GM20000 (cell line): ENCODE results near the gene NOVA1.

Experiments
- DNase-seq: peaks from one replicate; pipeline ENCODE4 v3.0.0; 2012; ENCODE audit warnings: low spot score
- CTCF ChIP-seq: IDR thresholded peaks from 2 replicates; pipeline ENCODE4 v1.5.1; 2012; ENCODE audit warnings: mild to moderate bottlenecking, control low read depth; ENCODE audit errors: extremely low read depth, missing control alignments

The NOVA1 gene

DNA sequence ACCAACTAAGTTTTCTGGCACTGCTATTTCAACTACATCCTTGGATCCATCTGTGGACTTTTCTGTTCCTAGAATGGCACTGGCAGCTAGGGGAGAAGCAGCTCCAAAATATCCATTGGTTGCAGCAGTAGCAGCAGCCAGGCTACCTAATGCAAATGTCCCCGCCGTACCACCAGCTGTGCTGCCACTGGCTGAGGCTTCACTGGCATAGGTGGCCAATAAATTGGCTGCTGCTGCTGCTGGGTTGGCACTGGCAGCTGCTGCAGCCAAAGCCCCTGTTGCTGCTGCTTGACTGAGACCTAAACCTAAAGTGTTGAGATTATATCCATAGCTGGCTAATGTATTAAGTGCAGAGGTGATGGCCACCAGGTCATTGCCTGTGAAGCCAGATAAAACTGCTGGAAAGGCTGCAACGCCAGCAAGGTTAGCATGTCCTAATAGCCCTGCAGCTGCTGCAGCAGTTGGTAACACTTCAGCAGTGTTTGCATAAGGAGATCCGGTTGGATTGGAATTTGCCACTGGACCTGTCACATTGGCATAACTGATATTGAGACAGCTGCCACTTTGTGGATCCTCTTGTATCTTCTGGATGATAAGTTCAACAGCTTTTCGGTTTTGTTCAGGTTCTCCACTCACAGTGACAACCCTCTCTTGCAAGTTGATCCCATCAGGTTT, 149.5 kb downstream of the NOVA1 start:
- DNase-seq = no peak
- no peak for TF ChIP-seq CTCF

DNA sequence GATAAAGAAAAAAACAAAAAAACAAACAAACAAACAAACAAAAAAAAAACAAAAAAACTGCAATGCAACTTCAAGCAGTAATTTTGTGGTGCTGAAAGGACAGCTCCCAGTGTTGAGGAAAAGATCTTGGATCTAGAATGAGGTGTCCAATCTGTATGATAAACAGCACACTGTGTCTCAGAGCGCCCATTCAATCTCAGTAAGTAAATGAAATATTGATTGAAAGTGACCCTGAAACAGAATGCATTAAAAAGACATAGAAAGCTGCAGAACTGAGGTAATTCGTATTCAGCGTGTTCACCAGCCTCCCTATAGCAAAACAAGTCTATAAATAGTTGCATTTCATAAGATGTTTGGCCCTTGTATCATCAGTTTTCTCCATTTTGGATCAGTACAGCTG, 153.0 kb downstream of the NOVA1 start:
- no peak for DNase-seq
- no peak for TF ChIP-seq CTCF

DNA sequence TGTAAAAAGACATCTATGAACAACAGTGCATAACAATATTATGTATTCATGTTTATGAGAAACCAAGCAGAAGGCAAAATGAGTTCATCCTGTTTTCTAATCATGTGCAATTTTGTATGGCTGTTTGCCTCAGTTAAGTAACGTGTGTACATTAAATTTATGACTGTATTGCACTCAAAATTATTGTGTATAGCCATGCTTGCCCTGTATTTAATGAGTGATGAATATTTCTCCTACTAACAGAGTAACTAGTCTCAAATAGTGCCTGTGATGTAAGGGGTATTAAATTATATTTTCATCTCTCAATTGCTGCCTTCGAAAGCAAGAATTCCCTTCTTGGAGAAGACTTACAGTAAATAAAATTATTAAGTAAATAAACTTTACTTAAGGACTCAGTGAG, 154.2 kb downstream of the NOVA1 start:
- TF ChIP-seq CTCF = no peak

DNA sequence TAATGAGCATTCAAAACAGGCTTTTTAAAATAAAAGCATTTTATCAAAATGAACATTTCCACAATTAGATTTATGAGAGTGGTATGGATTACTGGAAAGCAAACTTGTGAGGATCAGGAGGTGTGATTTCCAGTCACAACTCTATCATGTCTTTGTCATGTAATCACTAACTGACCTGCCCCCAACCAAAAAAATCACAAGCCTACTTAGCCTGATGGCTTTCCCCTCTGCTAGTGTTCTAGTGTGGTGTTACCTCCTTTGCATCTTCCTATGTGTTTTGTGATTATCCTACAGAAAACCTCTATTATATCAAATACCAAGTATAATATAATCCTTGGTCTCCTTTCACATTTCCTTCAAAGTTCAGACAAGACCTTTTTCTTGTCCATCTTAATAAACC, 168.6 kb downstream of the NOVA1 start:
- DNase-seq = no peak
- no peak for TF ChIP-seq CTCF

More for the DNA sequence above, 154.2 kb downstream of the NOVA1 start:
- no peak for DNase-seq

DNA sequence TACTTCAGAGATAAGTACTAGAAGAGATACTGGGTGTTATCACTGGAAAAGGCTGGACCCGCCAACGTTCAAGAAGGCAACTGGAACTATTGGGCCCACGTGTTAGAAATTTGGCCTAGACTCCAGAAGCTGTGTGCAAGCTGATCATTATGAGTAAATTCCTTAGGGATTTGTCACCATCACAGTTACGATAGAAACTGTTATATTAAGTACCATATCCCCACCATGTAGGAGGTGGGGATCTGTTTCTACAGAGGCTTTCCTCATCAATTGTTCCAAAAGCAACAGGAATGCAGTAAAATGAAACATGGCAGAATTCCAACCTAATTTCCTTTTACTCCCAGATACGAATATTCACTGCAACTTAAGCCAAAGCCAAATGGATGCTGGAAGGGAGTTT, 170.7 kb downstream of the NOVA1 start:
- no peak for DNase-seq
- no peak for TF ChIP-seq CTCF

DNA sequence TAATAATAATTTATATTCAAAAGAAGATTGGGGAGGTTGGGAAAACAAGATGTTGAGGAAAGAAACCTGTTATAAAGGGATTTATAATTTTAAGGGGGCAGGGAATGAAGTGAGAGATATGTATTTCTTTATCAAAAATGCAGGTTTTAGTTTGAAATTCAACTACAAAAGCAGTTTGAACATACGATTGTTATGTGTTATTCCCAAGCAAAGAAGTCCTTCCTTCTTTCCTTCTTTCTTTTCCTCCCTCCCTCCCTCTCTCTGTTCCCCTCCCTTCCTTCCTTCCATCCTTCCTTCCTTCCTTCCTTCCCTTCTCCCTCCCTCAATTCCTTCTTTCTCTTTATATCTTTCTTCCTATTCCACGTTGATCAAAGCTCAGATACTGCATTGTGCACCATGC, 173.3 kb downstream of the NOVA1 start:
- no peak for DNase-seq
- TF ChIP-seq CTCF = no peak

- DNase-seq = no peak
- TF ChIP-seq CTCF = no peak
Observed at GRCh38 chr14:26415618-26416123, 182.2 kb downstream of the NOVA1 start.
